H9 (cell line): ENCODE measurements around the gene ATP2C1. TPM values are rescaled to one million over a fixed set of nuclear protein-coding genes. Genes with fewer than 3 reads are reported as not detected.

Experiments used
- DNase-seq: peaks from one replicate; pipeline ENCODE4 v3.0.0-alpha.2; 2017
- H2AFZ ChIP-seq: one replicate; pipeline ENCODE4 v1.6.1; 2013; ENCODE audit warnings: mild to moderate bottlenecking, low read length, control low read depth, moderate library complexity
- H2AK5ac ChIP-seq: 2 replicates; pipeline ENCODE4 v1.6.1; 2013; ENCODE audit warnings: low read length, control low read depth, mixed read lengths; ENCODE audit not compliant: insufficient read length
- H2BK120ac ChIP-seq: one replicate; pipeline ENCODE4 v1.6.1; 2013; ENCODE audit warnings: low read depth, mild to moderate bottlenecking, low read length, control low read depth, inconsistent platforms; ENCODE audit not compliant: poor library complexity, severe bottlenecking
- H2BK12ac ChIP-seq: 2 replicates; pipeline ENCODE4 v1.6.1; 2013; ENCODE audit warnings: low read length, control low read depth, mixed read lengths, low read depth; ENCODE audit not compliant: insufficient read length
- H2BK15ac ChIP-seq: 2 replicates; pipeline ENCODE4 v1.6.1; 2013; ENCODE audit warnings: low read depth, low read length, control low read depth
- H2BK20ac ChIP-seq: one replicate; pipeline ENCODE4 v1.6.1; 2013; ENCODE audit warnings: low read depth, mild to moderate bottlenecking, low read length, control low read depth, inconsistent platforms; ENCODE audit not compliant: poor library complexity, severe bottlenecking
- H2BK5ac ChIP-seq: 2 replicates; pipeline ENCODE4 v1.6.1; 2013; ENCODE audit warnings: low read length, control low read depth, mixed read lengths; ENCODE audit not compliant: insufficient read length
- H3K14ac ChIP-seq: 2 replicates; pipeline ENCODE4 v1.6.1; 2013; ENCODE audit warnings: low read length, control low read depth; ENCODE audit not compliant: insufficient read depth
- H3K18ac ChIP-seq: 2 replicates; pipeline ENCODE4 v1.6.1; 2013; ENCODE audit warnings: low read depth, mild to moderate bottlenecking, mixed read lengths, low read length, control low read depth; ENCODE audit not compliant: insufficient read length
- H3K23ac ChIP-seq: 2 replicates; pipeline ENCODE4 v1.6.1; 2013; ENCODE audit warnings: low read length, control low read depth, mixed read lengths, low read depth; ENCODE audit not compliant: insufficient read length
- H3K23me2 ChIP-seq: 2 replicates; pipeline ENCODE4 v1.6.1; 2013; ENCODE audit warnings: low read depth, mild to moderate bottlenecking, mixed read lengths, low read length, control low read depth; ENCODE audit not compliant: insufficient read length, poor library complexity, severe bottlenecking
- H3K27ac ChIP-seq: 2 replicates; pipeline ENCODE4 v1.5.1; 2013; ENCODE audit warnings: low read length, control low read depth, mixed read lengths, low read depth; ENCODE audit not compliant: insufficient read length
- H3K27me3 ChIP-seq: 2 replicates; pipeline ENCODE4 v1.6.1; 2013; ENCODE audit warnings: low read length, control low read depth, inconsistent platforms; ENCODE audit not compliant: insufficient read depth
- H3K4ac ChIP-seq: 2 replicates; pipeline ENCODE4 v1.6.1; 2013; ENCODE audit warnings: low read depth, mild to moderate bottlenecking, control low read depth, inconsistent platforms, low read length, moderate library complexity
- H3K4me1 ChIP-seq: 2 replicates; pipeline ENCODE4 v1.6.1; 2013; ENCODE audit warnings: low read length, control low read depth, inconsistent platforms; ENCODE audit not compliant: insufficient read depth
- H3K4me2 ChIP-seq: 2 replicates; pipeline ENCODE4 v1.6.1; 2013; ENCODE audit warnings: low read length, control low read depth, mixed read lengths; ENCODE audit not compliant: insufficient read length, insufficient read depth
- H3K56ac ChIP-seq: 2 replicates; pipeline ENCODE4 v1.6.1; 2013; ENCODE audit warnings: low read depth, mild to moderate bottlenecking, mixed read lengths, low read length, control low read depth; ENCODE audit not compliant: insufficient read length
- H3K79me1 ChIP-seq: 2 replicates; pipeline ENCODE4 v1.6.1; 2013; ENCODE audit warnings: low read depth, mild to moderate bottlenecking, moderate library complexity, low read length, control low read depth, inconsistent platforms; ENCODE audit not compliant: insufficient read depth, poor library complexity, severe bottlenecking
- H3K79me2 ChIP-seq: 2 replicates; pipeline ENCODE4 v1.6.1; 2013; ENCODE audit warnings: low read length, control low read depth, inconsistent platforms; ENCODE audit not compliant: insufficient read depth
- H3K9ac ChIP-seq: 2 replicates; pipeline ENCODE4 v1.6.1; 2013; ENCODE audit warnings: low read length, control low read depth, mixed read lengths; ENCODE audit not compliant: insufficient read length; ENCODE audit errors: extremely low read depth
- H3K9me3 ChIP-seq: one replicate; pipeline ENCODE4 v1.6.1; 2013; ENCODE audit warnings: low read depth, low read length, inconsistent platforms; ENCODE audit not compliant: control insufficient read depth
- H3T11ph ChIP-seq: one replicate; pipeline ENCODE4 v1.6.1; 2013; ENCODE audit warnings: mild to moderate bottlenecking, low read length, control low read depth, inconsistent platforms
- H4K20me1 ChIP-seq: one replicate; pipeline ENCODE4 v1.6.1; 2013; ENCODE audit not compliant: control insufficient read depth, insufficient read length, insufficient read depth
- H4K5ac ChIP-seq: 2 replicates; pipeline ENCODE4 v1.6.1; 2013; ENCODE audit warnings: low read depth, mild to moderate bottlenecking, mixed read lengths, low read length, control low read depth; ENCODE audit not compliant: insufficient read length
- H4K8ac ChIP-seq: replicated peaks from 2 replicates; pipeline ENCODE4 v1.6.1; 2013; ENCODE audit warnings: low read length, control low read depth, mixed read lengths, low read depth; ENCODE audit not compliant: insufficient read length
- H4K91ac ChIP-seq: 2 replicates; pipeline ENCODE4 v1.6.1; 2013; ENCODE audit warnings: low read depth, mild to moderate bottlenecking, moderate library complexity, mixed read lengths, low read length, control low read depth; ENCODE audit not compliant: insufficient read length
- H3K27ac Mint-ChIP-seq, 3 experiments: 2 replicates in 2 of 3; 3 replicates in 1 of 3; pipeline ENCODE4 v1.8.0; 2020 to 2021; ENCODE audit warnings: mixed read lengths in 3 of 3, mild to moderate bottlenecking in 1 of 3, moderate library complexity in 1 of 3
- H3K27me3 Mint-ChIP-seq: 2 replicates; pipeline ENCODE4 v1.8.0; 2021; ENCODE audit warnings: low read depth, mild to moderate bottlenecking, moderate library complexity, mixed read lengths
- H3K36me3 Mint-ChIP-seq, 3 experiments: 2 replicates in 2 of 3; 3 replicates in 1 of 3; pipeline ENCODE4 v1.8.0; 2020 to 2021; ENCODE audit warnings: low read depth in 3 of 3, mixed read lengths in 3 of 3; ENCODE audit not compliant: insufficient read depth in 1 of 3
- H3K4me1 Mint-ChIP-seq, 2 experiments: 2 replicates each; pipeline ENCODE4 v1.8.0; 2020; ENCODE audit warnings: mixed read lengths in 2 of 2
- H3K4me3 Mint-ChIP-seq, 2 experiments: 2 replicates in 1 of 2; 3 replicates in 1 of 2; pipeline ENCODE4 v1.8.0; 2020 to 2021; ENCODE audit warnings: mild to moderate bottlenecking in 2 of 2, mixed read lengths in 2 of 2, moderate library complexity in 1 of 2
- H3K9me3 Mint-ChIP-seq, 2 experiments: 2 replicates in 1 of 2; 3 replicates in 1 of 2; pipeline ENCODE4 v1.8.0; 2020; ENCODE audit warnings: mild to moderate bottlenecking in 2 of 2, mixed read lengths in 2 of 2, moderate library complexity in 1 of 2
- WGBS: extraction: QIAGEN DNeasy Blood & Tissue Kit; methylation state at CpG from one replicate; pipeline ENCODE4 v1.1.7; 2013; ENCODE audit warnings: missing lambda C conversion rate, low lambda C conversion rate, mixed read lengths; ENCODE audit not compliant: insufficient read length; ENCODE audit errors: extremely low coverage; 5-methylcytosine and 5-hydroxymethylcytosine counted together
- total RNA-seq: library from RNA; stranded (reverse); gene quantifications from 2 replicates; pipeline ENCODE4 v1.2.1, GENCODE V29; 2021
- TF ChIP-seq, protein P1 (sequence below): fragments of 200-600 bp; sonication (generic); conservative IDR thresholded peaks from 3 replicates; pipeline ENCODE4 v1.8.0; 2021; ENCODE audit warnings: antibody characterized with exemption, mild to moderate bottlenecking

The ATP2C1 gene
- total RNA-seq, 1 experiment from 2014 or later = 65.5 TPM

DNA sequence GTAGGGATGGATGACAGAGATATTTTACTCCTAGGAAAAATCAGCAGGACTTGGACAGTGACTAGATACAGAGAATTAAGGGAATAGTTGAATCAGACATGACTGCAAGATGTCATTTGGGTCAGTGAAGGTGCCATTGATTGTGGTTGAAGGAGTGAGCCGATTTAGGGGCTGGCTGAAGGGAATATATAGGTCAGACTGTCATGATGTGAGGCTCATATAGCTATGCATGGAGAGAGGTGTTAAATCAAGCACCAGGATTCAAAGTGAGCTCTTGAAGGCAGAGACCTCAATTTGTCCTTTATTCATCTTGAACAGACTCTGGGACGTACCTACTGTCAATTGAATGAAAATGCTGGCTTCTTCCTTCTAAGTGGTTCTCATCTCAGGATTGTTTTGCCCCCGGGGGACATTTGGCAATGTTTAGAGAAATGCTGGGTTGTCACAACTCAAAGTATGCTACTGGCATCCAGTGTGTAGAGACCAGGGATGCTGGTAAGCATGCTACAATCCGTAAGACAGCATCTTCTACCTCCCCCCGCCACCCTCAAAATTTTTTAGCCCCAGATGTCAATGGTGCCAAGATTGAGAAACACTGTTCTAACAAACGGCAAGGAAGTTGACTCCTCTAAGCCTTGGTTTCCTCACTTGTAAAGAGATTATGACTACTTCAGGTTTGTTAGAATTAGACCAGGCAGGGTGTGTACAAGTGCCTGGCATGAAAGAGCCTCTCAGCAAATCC lies 7.8 kb downstream of the ATP2C1 start:
- peaks cover 52 to 56% of the 10 kb centered on the region in 2 experiments for H3K4me1 Mint-ChIP-seq
- H3K27ac ChIP-seq = no peak overlapping the region
- H3K9me3 Mint-ChIP-seq = no peaks in the 10 kb centered on the region
- no CpG with 5 or more reads among the region's 6 CpGs for WGBS
- H4K20me1 ChIP-seq = no peaks in the 10 kb centered on the region
- no peak overlapping the region for H3T11ph ChIP-seq
- H4K8ac ChIP-seq = no peak overlapping the region
- no peaks in the 10 kb centered on the region for H3K27me3 ChIP-seq
- no peak overlapping the region for H3K23ac ChIP-seq
- no peak overlapping the region for H2AK5ac ChIP-seq
- H2BK12ac ChIP-seq = no peak overlapping the region
- no peak overlapping the region for H2BK5ac ChIP-seq
- TF ChIP-seq, protein P1, sequence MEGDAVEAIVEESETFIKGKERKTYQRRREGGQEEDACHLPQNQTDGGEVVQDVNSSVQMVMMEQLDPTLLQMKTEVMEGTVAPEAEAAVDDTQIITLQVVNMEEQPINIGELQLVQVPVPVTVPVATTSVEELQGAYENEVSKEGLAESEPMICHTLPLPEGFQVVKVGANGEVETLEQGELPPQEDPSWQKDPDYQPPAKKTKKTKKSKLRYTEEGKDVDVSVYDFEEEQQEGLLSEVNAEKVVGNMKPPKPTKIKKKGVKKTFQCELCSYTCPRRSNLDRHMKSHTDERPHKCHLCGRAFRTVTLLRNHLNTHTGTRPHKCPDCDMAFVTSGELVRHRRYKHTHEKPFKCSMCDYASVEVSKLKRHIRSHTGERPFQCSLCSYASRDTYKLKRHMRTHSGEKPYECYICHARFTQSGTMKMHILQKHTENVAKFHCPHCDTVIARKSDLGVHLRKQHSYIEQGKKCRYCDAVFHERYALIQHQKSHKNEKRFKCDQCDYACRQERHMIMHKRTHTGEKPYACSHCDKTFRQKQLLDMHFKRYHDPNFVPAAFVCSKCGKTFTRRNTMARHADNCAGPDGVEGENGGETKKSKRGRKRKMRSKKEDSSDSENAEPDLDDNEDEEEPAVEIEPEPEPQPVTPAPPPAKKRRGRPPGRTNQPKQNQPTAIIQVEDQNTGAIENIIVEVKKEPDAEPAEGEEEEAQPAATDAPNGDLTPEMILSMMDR = no peak
- no peak overlapping the region for H2BK120ac ChIP-seq
- no peak for DNase-seq
- no peak overlapping the region for H2BK15ac ChIP-seq
- no peaks in the 10 kb centered on the region for H3K27me3 Mint-ChIP-seq
- no peaks in the 10 kb centered on the region for H3K23me2 ChIP-seq
- no peak overlapping the region for H2BK20ac ChIP-seq
- no peak overlapping the region for H3K9ac ChIP-seq
- H4K91ac ChIP-seq = no peak overlapping the region
- H3K36me3 Mint-ChIP-seq = no peaks in the 10 kb centered on the region
- H3K4me3 Mint-ChIP-seq = no peak overlapping the region
- H3K79me2 ChIP-seq = peaks cover 17% of the 10 kb centered on the region
- H3K9me3 ChIP-seq = no peaks in the 10 kb centered on the region
- H3K18ac ChIP-seq = no peak overlapping the region
- no peak overlapping the region for H3K56ac ChIP-seq
- H3K14ac ChIP-seq = no peak overlapping the region
- H2AFZ ChIP-seq = no peak overlapping the region
- peak overlapping the region in 1 of 3 experiments; percentile 25; a peak in 2 of 7 replicates for H3K27ac Mint-ChIP-seq
- no peak overlapping the region for H3K4ac ChIP-seq
- H3K79me1 ChIP-seq = no peaks in the 10 kb centered on the region
- no peak overlapping the region for H4K5ac ChIP-seq
- no peak overlapping the region for H3K4me2 ChIP-seq
- peaks cover 6% of the 10 kb centered on the region; the same call in 1 of the 2 replicates for H3K4me1 ChIP-seq
